Progenitor cell of endocrine pancreas (in vitro differentiated cells): ENCODE data around the gene LTV1. TPM values are rescaled to one million over a fixed set of nuclear protein-coding genes. Genes with fewer than 3 reads are reported as not detected.
A peak's percentile ranks its signal among the peaks of the same experiment; 100 is the strongest.

ENCODE experiments used
- DNase-seq: peaks from one replicate; pipeline ENCODE4 v3.0.0; 2021; ENCODE audit warnings: low spot score; ENCODE audit not compliant: unreplicated experiment
- H3K27ac Mint-ChIP-seq: 2 replicates; pipeline ENCODE4 v1.8.0; 2021; ENCODE audit warnings: mild to moderate bottlenecking, moderate library complexity, mixed read lengths
- H3K27me3 Mint-ChIP-seq: 2 replicates; pipeline ENCODE4 v1.8.0; 2021; ENCODE audit warnings: mixed read lengths
- H3K36me3 Mint-ChIP-seq: 2 replicates; pipeline ENCODE4 v1.8.0; 2022; ENCODE audit warnings: mixed read lengths; ENCODE audit not compliant: insufficient read depth
- H3K4me1 Mint-ChIP-seq: 2 replicates; pipeline ENCODE4 v1.8.0; 2021; ENCODE audit warnings: low read depth, mixed read lengths
- H3K4me3 Mint-ChIP-seq: 2 replicates; pipeline ENCODE4 v1.8.0; 2021; ENCODE audit warnings: low read depth, mild to moderate bottlenecking, moderate library complexity, mixed read lengths
- H3K9me3 Mint-ChIP-seq: 2 replicates; pipeline ENCODE4 v1.8.0; 2021; ENCODE audit warnings: low read depth, mixed read lengths
- total RNA-seq: library from RNA; stranded (reverse); gene quantifications from 2 replicates; pipeline ENCODE4 v1.2.1, GENCODE V29; 2021
- TF ChIP-seq, protein P1 (sequence below): fragments of 200-600 bp; sonication (generic); IDR thresholded peaks from one replicate; pipeline ENCODE4 v1.5.0; 2021; ENCODE audit warnings: antibody characterized with exemption, mild to moderate bottlenecking; ENCODE audit not compliant: unreplicated experiment

The LTV1 gene
- total RNA-seq, 1 donor from 2014 or later = 21.8 TPM

DNA sequence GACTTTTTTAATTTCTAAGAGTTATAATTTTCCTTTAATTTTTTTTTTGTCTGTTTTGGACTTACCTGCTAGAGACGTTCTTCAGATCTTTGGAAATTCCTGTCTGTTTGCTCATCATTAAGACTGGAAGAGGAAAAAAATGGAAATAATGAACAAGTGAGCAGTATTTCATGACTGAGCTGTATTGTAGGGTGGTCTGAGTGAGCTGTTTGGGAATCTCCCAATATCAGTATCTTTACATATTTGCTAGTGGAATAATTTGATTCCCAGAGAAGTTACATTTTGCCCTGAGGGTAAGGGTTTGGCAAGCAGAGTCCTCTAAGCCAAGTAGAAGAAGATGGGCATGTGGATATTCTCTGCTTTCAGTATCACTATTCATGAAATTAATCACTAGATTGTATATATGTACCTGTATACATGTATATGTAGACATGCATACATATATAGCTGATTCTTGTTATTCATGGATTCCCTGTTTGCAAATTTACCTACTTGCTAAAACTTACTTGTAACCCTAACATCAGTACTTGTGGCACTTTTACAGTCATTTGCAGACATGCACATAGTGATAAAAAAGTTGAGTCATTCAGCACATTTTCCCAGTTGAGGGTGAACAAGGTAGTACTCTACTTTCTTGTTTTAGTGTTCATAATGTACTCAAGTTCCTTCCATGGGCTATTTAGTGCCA, 34.6 kb downstream of the LTV1 start:
- H3K27me3 Mint-ChIP-seq = no peaks in the 10 kb centered on the region
- TF ChIP-seq, protein P1, sequence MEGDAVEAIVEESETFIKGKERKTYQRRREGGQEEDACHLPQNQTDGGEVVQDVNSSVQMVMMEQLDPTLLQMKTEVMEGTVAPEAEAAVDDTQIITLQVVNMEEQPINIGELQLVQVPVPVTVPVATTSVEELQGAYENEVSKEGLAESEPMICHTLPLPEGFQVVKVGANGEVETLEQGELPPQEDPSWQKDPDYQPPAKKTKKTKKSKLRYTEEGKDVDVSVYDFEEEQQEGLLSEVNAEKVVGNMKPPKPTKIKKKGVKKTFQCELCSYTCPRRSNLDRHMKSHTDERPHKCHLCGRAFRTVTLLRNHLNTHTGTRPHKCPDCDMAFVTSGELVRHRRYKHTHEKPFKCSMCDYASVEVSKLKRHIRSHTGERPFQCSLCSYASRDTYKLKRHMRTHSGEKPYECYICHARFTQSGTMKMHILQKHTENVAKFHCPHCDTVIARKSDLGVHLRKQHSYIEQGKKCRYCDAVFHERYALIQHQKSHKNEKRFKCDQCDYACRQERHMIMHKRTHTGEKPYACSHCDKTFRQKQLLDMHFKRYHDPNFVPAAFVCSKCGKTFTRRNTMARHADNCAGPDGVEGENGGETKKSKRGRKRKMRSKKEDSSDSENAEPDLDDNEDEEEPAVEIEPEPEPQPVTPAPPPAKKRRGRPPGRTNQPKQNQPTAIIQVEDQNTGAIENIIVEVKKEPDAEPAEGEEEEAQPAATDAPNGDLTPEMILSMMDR = no peak
- no peak for DNase-seq
- peaks cover 9% of the 10 kb centered on the region for H3K4me1 Mint-ChIP-seq
- H3K36me3 Mint-ChIP-seq = peaks cover 10% of the 10 kb centered on the region
- peaks cover 28% of the 10 kb centered on the region for H3K9me3 Mint-ChIP-seq
- H3K4me3 Mint-ChIP-seq = no peak overlapping the region
- H3K27ac Mint-ChIP-seq = no peak overlapping the region

DNA sequence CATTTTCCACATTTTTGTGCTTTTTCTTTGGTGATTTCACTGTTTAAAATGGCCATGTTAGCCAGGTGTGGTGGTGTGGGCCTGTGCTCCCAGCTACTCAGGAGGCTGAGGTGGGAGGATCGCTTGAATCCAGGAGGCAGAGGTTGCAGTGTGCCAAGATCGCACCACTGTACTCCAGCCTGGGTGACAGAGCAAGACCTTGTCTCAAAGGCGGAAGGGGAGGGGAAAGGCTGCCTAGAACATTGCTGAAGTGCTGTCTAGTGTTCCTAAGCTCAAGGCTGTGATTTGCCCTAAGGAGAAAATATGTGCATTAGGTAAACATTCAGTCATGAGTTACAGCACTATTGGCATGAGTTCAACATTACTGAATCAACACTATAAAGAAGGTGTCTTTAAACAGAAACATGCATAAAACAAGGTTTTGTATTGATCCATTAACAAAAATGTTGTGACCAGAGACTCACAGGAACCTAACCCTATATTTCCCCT, 35.2 kb downstream of the LTV1 start:
- no peaks in the 10 kb centered on the region for H3K27me3 Mint-ChIP-seq
- no peak overlapping the region for H3K27ac Mint-ChIP-seq
- peaks cover 10% of the 10 kb centered on the region for H3K36me3 Mint-ChIP-seq
- TF ChIP-seq, protein P1 = no peak
- peaks cover 10% of the 10 kb centered on the region for H3K4me1 Mint-ChIP-seq
- no peak overlapping the region for H3K4me3 Mint-ChIP-seq
- H3K9me3 Mint-ChIP-seq = peaks cover 28% of the 10 kb centered on the region
- no peak for DNase-seq

DNA sequence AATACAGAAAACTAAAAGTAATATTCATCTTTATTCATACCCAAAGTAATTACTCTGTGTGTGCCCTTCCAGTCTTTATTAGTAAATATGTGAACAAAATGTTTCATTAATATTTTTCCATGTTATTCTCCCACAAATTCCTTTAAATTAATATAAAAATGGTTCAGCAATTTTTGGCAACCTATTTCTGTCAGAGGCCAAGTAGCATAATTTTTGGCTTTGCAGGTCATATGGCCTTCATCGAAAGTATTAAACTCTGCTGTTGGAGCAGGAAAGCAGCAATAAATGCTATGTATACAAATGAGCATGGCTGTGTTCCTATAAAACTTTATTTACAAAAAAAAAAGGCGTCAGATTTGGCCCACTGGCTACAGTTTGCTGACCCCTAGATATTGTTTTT, 37.3 kb downstream of the LTV1 start:
- DNase-seq = no peak
- Mint-ChIP-seq H3K27me3 (no peaks in the 10 kb centered on the region), H3K36me3 (peaks cover 4% of the 10 kb centered on the region), H3K4me3 (no peak overlapping the region), H3K4me1 (peaks cover 10% of the 10 kb centered on the region), H3K27ac (no peak overlapping the region), H3K9me3 (peaks cover 16% of the 10 kb centered on the region)
- TF ChIP-seq, protein P1 = no peak

DNA sequence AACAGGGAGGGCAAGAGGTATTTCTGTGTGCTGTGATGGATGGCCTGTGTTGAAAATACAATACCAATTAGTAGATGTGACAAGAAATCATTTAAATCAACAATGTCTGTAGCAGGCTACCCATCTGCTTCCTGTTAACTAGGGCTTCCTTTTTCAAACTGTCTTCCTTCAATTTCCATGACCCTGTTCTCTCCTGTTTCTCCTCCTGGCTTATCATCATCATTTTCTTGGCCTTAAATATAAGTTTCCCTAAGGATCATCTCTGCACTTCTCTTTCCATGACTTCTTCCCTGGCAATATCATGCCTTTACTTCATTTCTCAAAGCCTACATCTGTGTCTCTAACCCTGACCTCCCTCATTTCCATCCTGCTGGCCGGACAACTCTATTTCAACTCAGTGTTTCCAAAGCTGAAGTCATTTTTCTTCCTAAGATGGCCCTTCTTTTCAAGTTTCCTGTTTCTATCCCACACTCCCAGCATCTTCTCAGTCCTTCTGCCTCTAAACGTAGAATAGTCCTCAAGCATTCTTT, 39.3 kb downstream of the LTV1 start:
- Mint-ChIP-seq H3K27ac (peak overlapping the region; percentile 46), H3K4me1 (peaks cover 10% of the 10 kb centered on the region), H3K4me3 (no peak overlapping the region), H3K36me3 (peaks cover 2% of the 10 kb centered on the region), H3K9me3 (peaks cover 8% of the 10 kb centered on the region), H3K27me3 (no peaks in the 10 kb centered on the region)
- DNase-seq = no peak
- TF ChIP-seq, protein P1 = no peak

DNA sequence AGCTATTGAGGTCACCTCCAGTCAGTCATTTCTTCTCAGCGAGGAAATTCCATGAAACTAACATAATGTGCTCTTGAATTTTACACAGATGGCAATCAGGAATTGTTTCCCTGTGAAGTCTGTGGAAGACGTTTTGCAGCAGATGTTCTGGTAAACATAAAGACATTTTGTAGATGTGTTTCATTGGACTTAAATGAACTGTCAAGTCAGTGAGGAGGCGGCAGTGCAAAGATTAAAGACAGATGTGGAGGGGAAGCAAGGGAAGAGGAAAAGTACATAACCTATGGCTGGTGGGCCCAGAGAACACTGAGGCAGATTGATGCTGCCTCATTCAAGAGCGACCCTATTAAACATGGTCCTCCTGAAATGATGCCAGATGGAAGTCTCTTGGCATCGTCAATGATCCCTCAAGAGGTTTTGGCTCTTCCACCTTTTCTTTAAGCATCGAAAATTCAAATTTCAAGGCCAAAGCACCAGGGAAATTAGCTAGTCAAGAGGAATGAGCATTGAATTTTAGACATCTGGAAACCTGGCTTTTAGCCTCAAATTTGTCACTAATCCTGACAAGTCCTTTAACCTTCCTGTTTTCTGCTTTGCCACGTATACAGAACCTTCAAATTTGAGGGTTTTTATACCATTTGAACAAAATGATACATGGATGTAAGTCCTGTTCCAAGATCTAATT, 41.2 kb downstream of the LTV1 start:
- Mint-ChIP-seq H3K36me3 (no peaks in the 10 kb centered on the region), H3K4me3 (no peak overlapping the region), H3K4me1 (peaks cover 10% of the 10 kb centered on the region), H3K9me3 (peaks cover 1% of the 10 kb centered on the region), H3K27ac (no peak overlapping the region), H3K27me3 (no peaks in the 10 kb centered on the region)
- DNase-seq = no peak
- TF ChIP-seq, protein P1 = no peak
